Suppressor macrophage treated with lipopolysaccharide for 1 hour (primary cell): ENCODE data around the gene MYOF.

Experiments
- DNase-seq, 3 donors: peaks; one replicate each; pipeline ENCODE4 v3.0.0-alpha.2; 2020 to 2022

Gene MYOF

DNA sequence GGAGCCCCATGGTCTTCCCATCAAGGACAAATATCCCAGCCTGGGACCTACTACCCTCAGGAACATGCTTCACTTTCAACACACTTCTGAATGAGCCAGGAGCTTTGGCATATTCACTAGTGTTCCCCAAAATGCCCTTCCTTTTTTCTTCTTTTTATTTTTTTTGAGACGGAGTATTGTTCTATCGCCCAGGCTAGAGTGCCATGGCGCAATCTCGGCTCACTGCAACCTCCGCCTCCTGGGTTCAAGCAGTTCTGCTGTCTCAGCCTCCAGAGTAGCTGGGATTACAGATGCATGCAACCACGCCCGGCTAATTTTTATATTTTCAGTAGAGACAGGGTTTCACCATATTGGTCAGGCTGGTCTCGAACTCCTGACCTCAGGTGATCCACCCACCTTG lies 63.1 kb downstream of the MYOF start:
- peak; percentile 20 to 35 (median 30) for DNase-seq

DNA sequence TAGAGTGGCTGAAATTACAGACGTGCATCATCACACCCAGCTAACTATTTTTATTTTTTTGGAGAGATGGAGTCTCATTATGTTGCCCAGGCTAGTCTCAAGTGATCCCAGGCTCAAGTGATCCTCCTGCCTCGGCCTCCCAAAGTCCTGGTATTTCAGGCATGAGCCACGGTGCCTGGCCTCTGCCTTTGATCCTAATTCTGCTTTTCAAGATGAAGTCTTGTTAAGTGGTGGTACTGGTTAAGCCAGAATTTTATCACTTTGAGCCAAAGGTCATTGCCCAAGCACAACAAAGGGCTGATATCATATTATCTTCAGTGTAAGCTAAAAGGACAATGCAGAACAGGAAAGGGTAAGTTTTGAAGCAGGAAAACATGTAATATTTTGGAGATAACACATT lies 64.2 kb downstream of the MYOF start:
- DNase-seq: no peak

- DNase-seq: no peak
Observed at GRCh38 chr10:93417266-93417665, 64.9 kb downstream of the MYOF start.

- DNase-seq: no peak
Observed at GRCh38 chr10:93416824-93417223, 65.3 kb downstream of the MYOF start.

DNA sequence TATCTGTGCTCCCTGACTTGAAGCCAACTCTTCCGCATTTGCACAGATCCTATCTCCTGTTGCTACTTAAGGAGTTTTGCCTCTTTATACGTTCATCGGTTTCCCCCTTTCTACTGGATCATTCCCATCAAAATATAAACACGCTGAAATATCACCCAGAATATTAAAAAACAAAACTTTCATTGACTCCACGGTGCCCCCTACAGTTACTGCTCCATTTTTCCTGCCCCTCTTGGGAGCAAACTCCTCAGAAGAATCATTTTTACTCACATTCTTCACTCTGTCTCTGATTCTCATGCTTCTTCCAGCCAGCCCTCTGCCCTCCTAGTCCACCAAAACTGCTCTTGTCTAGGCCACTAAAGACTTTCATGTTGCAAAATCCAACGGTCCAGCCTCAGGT lies 66.4 kb downstream of the MYOF start:
- no peak for DNase-seq

DNA sequence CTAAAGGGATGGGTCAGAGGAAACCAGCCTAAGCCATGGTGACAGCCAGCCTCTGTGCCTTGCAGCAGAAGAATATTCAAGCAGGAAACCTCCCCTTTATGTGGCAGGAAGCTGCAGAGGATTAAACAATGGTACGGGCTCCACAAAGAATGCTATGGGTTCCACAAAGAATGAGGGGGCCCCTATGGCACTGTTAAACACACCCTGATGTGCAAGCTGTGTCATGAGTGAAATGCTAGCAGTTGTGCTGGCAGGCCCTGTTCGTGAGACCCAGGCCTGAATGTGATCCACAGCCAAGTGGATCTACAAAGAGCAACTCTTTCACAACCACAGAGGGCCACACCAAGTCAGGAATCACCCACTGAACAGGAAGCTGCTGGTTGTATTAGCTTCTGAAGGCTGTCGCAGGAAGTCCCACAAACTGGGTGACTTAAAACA lies 68.9 kb downstream of the MYOF start:
- peak; percentile 57 to 70 (median 70) for DNase-seq

GRCh38 chr10:93412801-93413200 lies 69.3 kb downstream of the MYOF start:
- DNase-seq: peak; percentile 63 to 76 (median 70)

GRCh38 chr10:93410697-93411348 lies 71.3 kb downstream of the MYOF start:
- no peak for DNase-seq

GRCh38 chr10:93408783-93409182 lies 73.4 kb downstream of the MYOF start:
- no peak for DNase-seq

GRCh38 chr10:93406364-93407145 lies 75.6 kb downstream of the MYOF start:
- no peak for DNase-seq

DNA sequence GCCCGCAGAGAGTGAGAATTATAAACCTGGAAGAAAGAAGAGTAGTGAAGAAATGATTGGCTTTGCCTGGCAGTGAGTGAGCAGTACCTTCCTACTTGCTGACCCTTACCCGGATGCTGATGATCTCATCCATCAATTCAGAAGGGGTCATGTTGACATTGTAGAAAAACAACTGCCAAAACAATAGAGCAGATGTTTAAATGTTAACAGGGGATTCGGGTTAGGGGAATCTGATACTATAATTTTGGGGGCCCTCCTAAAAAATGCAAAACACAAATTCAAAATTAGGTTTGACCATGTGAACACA lies 78.1 kb downstream of the MYOF start:
- DNase-seq: no peak

- DNase-seq: no peak
Observed at GRCh38 chr10:93403152-93404047, 78.7 kb downstream of the MYOF start.

DNA sequence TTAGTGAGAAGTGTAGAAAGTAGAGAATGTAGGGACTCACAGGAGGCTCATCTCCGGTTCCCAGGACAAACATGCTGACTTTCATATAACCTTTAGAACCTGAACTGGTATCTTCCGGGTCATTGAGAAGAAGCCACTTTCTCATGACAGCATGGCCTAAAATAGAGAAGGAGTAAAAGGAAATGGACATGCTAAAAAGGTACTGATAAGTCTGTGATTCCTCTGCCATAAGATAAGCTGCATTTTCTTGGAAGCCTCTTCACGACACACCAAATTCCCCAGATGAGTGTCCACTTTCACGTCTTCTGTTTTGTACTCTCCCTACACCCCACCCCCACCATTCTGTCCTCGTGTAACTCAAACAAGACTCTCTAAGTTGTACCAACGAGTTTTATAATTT lies 79.9 kb downstream of the MYOF start:
- DNase-seq: no peak

- no peak for DNase-seq
Observed at GRCh38 chr10:93398528-93398927, 83.6 kb downstream of the MYOF start.

DNA sequence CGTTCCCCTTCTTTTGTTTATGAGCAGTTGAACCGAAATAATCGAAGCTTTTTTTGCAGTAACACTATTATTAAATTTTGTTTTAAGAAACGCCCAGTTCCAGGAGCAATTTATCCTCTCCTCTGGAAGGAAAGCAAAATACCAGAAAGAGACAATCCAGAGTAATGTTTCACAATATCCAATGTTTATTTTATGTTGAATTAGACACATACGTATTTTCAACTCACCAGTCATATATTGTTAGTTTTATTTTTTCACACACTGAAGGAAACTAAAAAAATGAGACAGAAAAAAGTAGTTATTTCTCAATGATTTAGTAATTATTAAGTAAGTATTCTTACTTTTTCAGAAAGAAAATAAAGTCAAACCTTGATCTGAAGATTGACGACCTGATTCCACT lies 85.1 kb downstream of the MYOF start:
- no peak for DNase-seq

DNA sequence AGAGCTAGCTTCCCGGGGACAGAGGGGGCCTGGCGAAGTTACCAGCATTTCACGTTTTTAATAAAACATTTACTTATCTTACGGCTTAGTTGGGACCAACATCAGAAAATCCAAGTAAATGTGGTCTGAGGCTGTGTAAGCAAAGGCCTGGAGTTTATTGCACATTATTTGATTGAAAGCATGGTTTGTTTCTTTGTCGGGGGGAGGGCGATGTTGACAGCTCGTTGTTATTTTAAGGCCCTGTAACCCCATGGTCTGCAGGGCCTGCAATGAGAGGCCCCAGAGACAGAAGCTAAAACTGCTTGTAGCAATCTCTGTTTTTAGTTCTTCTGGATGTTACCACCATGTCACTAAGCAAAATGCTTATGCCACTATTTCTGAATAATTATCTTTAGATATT lies 88.9 kb downstream of the MYOF start:
- DNase-seq: no peak

DNA sequence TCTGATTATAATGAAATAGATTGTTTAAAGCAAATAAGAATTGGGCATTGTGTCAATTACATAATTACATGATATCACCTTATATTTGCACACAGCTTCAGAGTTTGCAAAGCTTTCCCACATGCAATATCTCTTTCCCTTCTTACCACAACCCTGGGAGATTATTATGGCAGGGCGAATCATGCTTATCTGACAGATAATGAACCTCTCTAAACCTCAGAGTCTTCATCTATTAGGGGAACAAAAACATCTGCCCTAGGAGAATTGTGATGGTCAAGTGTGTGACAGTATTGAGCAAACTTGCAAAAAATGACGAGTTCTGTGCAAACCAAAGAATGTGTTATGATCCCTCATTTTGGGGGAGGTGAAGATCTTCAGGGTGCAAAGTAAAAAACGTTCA lies 90.0 kb downstream of the MYOF start:
- peak in 1 of 3 donors; percentile 36 for DNase-seq

- DNase-seq: peak; percentile 80 to 96 (median 91)
Observed at GRCh38 chr10:93390306-93391090, 91.6 kb downstream of the MYOF start.

- DNase-seq: peak; percentile 77 to 93 (median 87)
Observed at GRCh38 chr10:93386631-93387369, 95.3 kb downstream of the MYOF start.

GRCh38 chr10:93385345-93385744 lies 96.8 kb downstream of the MYOF start:
- DNase-seq: no peak

GRCh38 chr10:93384006-93384405 lies 98.1 kb downstream of the MYOF start:
- DNase-seq: peak in 1 of 3 donors; percentile 14

DNA sequence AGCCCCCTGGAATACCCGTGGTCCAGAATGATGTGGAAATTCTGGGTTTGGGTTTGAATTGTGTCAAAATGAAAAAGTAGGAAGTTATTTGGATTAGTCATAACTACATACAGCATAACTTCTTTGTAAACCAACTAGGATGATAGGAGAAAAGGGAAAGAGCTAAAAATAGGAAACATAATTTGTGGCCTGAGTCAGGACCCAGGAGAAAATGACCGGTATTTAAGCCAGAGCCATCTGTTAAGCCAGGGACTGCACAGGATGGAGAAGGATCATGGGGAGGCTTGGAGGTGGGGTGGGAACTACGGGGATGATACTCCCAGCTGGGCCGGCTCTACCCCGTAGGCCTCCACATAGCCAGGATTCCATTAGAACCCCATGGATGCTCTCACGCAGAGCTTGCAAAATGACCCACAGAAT lies 98.6 kb downstream of the MYOF start:
- DNase-seq: peak; percentile 58 to 77 (median 75)
